Ammon's horn (tissue), 1 donor: ENCODE measurements around the gene DACT2.
"Not testable (repeated sequence)": the region's sequence is repeated elsewhere in the genome, so short reads cannot be mapped to it uniquely, and the experiment has no call there.

Source experiments
- DNase-seq: peaks from one replicate; pipeline ENCODE4 v3.0.0-alpha.2; 2016; ENCODE audit warnings: low spot score

The DACT2 gene, protein sequence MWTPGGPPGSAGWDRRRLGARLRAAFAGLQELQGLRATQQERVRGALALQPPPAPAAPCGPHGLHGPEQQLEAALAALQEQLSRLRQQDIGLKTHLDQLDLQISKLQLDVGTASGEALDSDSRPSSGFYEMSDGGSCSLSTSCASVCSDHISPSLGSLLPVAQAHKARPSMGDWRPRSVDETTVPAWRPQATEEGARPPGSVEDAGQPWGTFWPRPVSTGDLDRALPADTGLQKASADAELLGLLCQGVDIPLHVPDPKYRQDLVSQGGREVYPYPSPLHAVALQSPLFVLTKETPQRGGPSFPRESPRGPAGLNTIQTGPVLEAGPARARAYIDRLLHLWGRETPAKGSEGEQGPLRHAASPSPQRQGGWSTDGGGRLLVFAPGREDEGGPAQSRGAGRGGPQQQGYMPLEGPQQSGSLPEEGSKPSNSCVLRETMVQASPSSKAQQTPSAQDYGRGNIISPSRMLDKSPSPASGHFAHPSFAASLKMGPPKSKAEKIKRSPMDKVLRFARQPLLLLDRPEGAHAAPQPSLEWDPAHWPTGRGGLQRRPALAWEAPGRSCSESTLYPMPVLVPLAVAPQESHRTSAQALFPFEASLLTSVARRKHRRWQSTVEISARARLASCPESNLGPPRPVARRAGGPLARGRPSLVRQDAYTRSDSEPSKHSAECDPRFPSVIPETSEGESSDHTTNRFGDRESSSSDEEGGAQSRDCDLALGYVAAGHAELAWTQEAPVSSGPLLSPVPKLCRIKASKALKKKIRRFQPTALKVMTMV

DNA sequence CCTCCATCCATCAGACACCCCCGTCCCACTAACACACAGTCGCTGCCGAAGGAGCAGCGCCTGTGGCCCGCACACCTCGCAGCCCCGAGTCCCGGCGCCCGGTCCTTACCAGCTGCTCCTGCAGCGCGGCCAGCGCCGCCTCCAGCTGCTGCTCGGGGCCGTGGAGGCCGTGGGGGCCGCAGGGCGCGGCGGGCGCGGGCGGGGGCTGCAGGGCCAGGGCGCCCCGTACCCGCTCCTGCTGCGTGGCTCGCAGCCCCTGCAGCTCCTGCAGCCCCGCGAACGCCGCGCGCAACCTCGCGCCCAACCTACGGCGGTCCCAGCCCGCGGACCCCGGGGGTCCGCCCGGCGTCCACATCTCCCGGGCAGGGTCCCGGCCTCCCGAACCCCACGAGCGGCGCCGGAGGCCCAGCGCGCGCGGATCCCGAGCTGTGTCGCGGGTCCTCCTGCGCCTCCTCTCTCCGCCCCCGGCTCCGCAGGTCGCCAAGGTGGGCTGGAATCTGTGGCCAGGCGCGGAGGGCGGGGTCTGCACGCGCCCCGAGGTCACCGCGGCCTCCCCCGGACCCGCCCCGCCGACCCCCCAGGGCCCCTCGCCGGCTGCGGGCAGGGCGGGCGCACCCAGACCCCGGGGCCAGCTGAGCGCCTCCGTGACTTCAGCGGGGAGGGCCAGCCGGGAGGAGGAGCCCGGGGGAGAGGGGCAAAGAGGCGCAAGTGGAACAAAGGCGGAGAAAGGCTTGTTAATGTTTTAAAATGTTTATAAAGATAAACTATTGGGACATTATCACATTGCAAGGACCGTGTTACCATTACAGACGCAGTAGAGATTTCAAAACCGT lies at the start of gene DACT2:
Gene DACT2 (minus strand): TSS at position 499 of the 833 bp plus-strand sequence. CDS start 144 bp downstream, at position 355.
- DNase-seq: no peak

GRCh38 chr6:168368936-168369335 lies 49.4 kb upstream of the DACT2 start:
- DNase-seq: no peak

DNA sequence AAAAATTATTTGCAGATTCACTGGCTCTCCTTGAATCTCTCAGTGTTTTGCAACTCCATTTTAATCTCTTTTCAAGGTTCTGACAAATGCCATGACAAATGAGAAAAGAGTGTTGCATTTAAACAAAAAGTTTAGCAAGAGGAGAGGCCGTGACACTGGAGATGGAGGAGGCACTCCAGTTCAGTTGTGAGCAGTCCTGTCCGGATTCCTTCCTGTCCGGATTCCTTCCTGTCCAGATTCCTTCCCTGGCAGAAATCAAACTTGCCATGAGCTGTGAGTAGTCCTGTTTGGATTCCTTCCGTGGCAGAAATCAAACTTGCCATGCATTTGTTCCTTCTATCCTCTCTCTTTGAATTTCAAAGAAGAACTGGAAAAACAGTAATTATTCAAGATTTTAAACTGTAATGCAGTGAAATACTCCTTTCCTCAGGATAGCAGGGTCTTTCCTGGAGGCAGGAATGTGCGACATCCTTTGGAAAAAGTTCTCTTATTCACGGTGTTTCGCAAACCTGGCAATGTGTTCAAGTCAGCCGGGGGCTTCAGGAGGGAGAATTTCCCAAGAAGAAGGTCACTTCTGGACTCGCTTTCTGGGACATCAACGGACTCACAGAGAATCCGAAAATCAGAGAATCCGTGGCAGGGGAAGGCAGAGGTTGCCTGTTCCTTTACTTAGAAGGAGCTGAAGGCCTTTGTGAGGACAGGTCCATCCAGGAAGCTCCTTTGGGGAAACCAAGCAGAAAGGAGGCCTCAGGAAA lies 48.7 kb upstream of the DACT2 start:
- no peak for DNase-seq

DNA sequence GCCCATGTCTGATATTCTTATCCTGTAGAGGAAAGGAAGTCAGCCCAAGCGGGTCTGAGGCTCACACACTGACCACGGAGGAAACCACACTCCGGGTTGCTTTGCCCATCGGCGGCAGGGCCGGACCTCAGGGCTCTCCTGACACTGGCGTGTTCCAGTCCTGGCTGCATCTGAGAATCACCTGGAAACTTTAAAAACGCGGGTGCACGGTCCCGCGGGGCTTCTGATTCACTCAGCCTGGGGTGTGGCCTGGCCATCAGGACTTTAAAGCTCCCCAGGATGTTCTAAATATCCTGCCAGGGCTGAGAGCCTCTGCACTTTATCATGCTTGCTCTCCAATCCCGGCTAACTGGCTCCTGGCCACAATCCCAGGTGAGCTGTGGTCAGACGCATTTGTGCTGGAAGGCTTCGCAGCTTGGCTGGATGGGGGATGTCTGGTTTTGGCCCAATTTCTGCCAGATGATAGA lies 47.7 kb upstream of the DACT2 start:
- no peak for DNase-seq

GRCh38 chr6:168366473-168366872 lies 46.9 kb upstream of the DACT2 start:
- DNase-seq: no peak

- DNase-seq: no peak
Measured at GRCh38 chr6:168365422-168366165, 46.0 kb upstream of the DACT2 start.

GRCh38 chr6:168364793-168365421 lies 45.3 kb upstream of the DACT2 start:
- DNase-seq: no peak

DNA sequence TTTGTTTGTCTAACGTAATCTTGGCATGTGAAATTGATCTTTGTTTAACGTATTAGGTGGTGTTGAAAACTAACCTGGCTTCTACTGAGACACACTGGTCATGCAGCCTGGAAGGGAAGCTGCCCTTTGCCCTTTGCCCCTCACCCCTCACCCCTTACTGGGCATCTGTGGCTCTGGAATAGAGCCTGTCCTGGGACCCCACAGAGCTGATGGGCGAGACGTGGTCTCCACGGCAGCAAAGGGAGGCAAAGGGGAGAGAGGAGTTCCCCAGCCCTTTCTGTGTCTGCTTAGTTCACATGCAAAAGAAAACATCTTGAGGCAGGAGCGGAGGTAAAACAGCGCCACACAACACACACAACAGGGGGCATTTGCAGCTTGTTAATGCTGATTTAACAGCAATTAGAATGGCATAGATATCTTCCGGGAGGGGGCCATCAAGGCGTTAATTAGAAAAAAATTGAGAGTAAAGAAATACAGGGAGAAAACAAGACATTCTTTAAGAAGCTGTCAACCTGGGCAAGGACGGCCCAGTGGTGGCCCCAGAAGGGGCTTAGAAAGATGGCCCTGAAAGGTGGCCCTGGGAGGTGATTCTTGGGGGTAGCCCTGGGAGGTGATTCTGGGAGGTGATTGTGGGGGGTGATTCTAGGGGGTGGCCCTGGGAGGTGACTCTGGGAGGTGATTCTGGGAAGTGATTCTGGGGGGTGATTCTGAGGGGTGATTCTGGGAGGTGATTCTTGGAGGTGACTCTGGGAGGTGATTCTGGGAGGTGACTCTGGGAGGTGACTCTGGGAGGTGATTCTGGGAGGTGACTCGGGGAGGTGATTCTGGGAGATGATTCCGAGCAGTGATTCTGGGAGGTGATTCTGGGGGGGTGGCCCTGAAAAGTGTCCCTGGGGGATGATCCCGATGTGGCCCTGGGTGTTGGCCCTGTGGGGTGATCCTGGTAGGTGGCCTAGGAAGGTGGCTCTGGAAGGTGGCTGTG lies 44.5 kb upstream of the DACT2 start:
- no peak for DNase-seq

- no peak for DNase-seq
Measured at GRCh38 chr6:168363302-168363701, 43.7 kb upstream of the DACT2 start.

DNA sequence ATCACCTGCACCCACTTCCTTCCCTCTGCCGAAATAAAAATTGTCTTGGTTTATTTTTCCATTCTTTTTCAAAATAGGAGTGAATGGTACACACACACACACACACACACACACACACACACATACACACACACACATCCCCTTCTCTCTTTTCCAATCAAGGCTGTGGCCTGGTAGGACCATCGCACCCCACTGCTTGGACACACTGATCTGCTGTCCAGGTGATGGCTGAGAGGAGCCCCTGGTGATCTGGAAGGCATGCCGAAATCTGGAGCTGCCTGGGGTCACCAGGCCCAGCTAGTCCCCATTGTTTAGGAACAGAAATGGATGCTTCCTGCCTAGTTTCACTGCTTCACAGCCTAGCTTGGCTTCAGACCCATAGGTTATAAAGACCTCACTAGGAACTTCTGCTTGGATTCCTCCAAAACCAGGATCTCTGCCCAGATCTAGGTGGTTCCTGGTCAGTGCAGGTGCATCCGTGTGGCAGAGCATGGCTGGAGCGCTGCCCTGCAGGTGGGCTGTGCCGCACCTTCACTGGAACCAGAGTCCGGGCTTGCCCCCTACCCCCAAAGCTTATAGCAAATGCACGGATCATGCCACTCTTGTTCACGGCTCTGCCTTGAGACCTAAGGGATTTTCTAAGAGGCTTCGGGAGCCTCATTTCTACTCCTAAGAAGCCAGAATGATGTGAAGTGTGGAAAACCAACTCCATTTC lies 42.9 kb upstream of the DACT2 start:
- no peak for DNase-seq

- no peak for DNase-seq
Measured at GRCh38 chr6:168361766-168362165, 42.2 kb upstream of the DACT2 start.

- DNase-seq: no peak
Measured at GRCh38 chr6:168359794-168360193, 40.2 kb upstream of the DACT2 start.

GRCh38 chr6:168358842-168359420 lies 39.4 kb upstream of the DACT2 start:
- DNase-seq: no peak

- not testable (repeated sequence) for DNase-seq
Measured at GRCh38 chr6:168356872-168357271, 37.3 kb upstream of the DACT2 start.

DNA sequence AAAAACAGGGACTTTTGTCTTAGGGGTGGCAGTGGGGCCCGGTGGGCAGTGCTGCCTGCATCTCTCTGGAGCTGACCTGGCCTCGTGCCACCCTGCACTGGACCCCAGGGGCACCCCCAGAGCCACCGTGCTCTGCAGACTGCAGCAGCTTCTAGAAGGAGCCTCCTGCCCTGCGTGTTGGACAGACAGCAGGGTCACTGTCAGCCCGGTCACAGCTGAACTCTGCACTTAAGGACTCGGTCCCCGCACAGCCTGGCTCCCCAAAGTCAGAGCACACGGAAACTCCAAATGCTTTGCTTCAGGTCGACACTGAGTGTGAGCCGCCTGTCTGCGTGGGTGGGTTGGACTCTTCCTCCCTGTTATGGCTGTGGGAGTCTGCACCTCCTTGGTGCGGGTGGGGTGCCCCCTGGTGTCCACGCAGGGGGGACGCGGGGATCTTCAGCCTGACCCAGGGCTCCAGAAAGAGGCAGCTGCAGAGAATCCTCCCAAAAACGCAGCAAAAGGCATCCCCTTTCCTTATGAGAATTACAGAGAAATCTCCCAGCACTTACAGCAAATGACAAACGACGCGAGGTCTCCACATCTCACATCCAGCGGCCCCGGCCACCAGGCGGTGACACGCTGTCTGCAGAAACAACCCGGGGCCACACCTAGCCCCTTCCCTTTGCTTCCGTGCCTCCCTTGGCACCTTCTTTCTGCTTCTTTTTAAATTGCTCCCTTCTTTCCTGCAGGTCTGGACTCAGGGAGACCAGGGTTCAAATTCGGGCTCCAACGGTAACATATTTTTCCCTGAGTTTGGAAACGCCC lies 36.3 kb upstream of the DACT2 start:
- peak; percentile 70 for DNase-seq

DNA sequence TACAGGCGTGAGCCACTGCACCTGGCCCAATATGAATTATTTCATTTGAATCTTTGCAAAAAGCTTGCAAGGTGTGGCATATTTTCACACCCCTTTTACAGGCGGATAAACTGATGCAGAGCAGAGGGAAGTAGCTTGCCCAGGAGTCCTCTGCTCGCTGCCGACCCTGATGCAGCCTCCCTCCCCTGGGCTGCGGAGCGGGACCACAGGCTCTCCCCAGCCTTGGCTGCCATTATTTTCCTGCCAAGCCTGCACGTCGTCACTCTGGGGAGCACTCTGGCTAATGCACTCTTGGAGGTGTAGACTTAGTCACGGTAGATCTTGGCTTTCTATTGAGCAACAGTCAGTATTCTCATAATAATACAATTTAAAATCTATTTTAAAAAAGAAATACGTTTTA lies 34.8 kb upstream of the DACT2 start:
- no peak for DNase-seq

DNA sequence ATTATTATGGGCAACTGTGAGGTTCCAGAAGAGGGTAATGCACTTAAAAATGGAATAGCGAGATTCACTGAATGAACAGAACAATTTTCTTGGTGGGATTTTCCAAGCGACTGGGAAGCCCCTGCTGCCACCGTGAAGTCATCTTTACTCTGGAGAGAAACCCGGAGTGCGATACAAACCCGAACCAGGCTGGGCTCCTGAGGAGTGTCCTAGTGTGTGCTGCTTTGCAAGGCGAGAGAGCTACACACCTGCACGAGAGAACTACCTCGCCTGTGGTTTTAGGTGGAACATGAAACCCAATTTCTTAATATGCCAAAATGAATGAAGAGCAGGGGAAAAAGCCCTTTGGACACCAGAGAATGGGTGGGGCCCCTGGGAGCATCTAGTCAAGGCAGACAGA lies 33.5 kb upstream of the DACT2 start:
- DNase-seq: no peak
